COR-L47 (cell line): Measurements from ENCODE around the gene CCL8.
A peak's percentile ranks its signal among the peaks of the same experiment; 100 is the strongest.
"Not testable (repeated sequence)": the region's sequence is repeated elsewhere in the genome, so short reads cannot be mapped to it uniquely, and the experiment has no call there.

Experiments used
- DNase-seq: peaks from one replicate; lab custom pipeline; 2025; lab: John Stamatoyannopoulos, UW

The CCL8 gene

GRCh38 chr17:34314279-34314678, 5.0 kb upstream of the CCL8 start:
- DNase-seq = no peak

GRCh38 chr17:34318474-34318873, 761 bp upstream of the CCL8 start:
- DNase-seq = no peak

- DNase-seq = no peak
Observed at GRCh38 chr17:34321964-34322363, 2.7 kb downstream of the CCL8 start.

GRCh38 chr17:34327580-34327979, 8.3 kb downstream of the CCL8 start:
- DNase-seq = not testable (repeated sequence)

GRCh38 chr17:34337701-34338100, 18.5 kb downstream of the CCL8 start:
- no peak for DNase-seq

- DNase-seq = no peak
Observed at GRCh38 chr17:34339138-34339770, 20.0 kb downstream of the CCL8 start.

- DNase-seq = no peak
Observed at GRCh38 chr17:34341916-34342315, 22.7 kb downstream of the CCL8 start.

GRCh38 chr17:34347063-34347462, 27.8 kb downstream of the CCL8 start:
- no peak for DNase-seq

- DNase-seq = no peak
Observed at GRCh38 chr17:34349751-34350150, 30.5 kb downstream of the CCL8 start.

GRCh38 chr17:34351096-34351495, 31.9 kb downstream of the CCL8 start:
- DNase-seq = no peak

- DNase-seq = no peak
Observed at GRCh38 chr17:34352191-34352590, 33.0 kb downstream of the CCL8 start.

GRCh38 chr17:34354637-34355036, 35.4 kb downstream of the CCL8 start:
- DNase-seq = no peak

GRCh38 chr17:34356194-34356593, 37.0 kb downstream of the CCL8 start, which contains the start of gene CCL13:
Gene CCL13, plus strand, starts transcription at chr17:34356480. Its CDS starts 47 bp downstream, at chr17:34356527.
- DNase-seq = no peak

GRCh38 chr17:34357398-34357797, 38.2 kb downstream of the CCL8 start:
- no peak for DNase-seq

GRCh38 chr17:34358631-34359030, 39.4 kb downstream of the CCL8 start:
- DNase-seq = no peak

GRCh38 chr17:34360601-34361270, 41.5 kb downstream of the CCL8 start:
- no peak for DNase-seq

- peak; percentile 78 for DNase-seq
Observed at GRCh38 chr17:34361478-34362061, 42.3 kb downstream of the CCL8 start.

- DNase-seq = no peak
Observed at GRCh38 chr17:34363183-34363661, 44.0 kb downstream of the CCL8 start, which contains the start of gene CCL1. Gene CCL1, minus strand, starts transcription at chr17:34363233. Its CDS starts 72 bp downstream, at chr17:34363161.

GRCh38 chr17:34364751-34365150, 45.5 kb downstream of the CCL8 start:
- no peak for DNase-seq

- DNase-seq = no peak
Observed at GRCh38 chr17:34365340-34365739, 46.1 kb downstream of the CCL8 start.

- DNase-seq = no peak
Observed at GRCh38 chr17:34366010-34366409, 46.8 kb downstream of the CCL8 start.

GRCh38 chr17:34366529-34367107, 47.4 kb downstream of the CCL8 start:
- no peak for DNase-seq
